Measurements from ENCODE around the gene MYH10.

The MYH10 gene

DNA sequence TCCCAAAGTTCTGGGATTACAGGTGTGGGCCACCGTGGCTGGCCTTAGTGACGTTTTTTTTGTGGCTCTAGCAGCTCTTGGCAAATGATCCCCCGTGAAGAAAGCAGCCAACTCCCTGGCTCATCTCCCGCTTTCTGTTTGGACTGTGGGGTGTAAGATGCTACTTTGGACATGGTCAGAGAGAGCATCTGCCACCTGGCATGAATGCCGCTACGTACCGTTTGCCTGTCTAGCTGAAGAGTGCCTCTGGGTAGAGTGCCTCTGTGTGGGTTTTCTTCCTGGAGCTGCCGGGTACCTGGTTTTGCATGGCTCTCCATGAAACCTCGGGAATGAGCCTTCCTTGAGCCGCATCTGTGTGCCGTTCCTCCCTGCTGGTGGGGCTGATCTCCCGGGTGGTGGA lies 160.6 kb downstream of the MYH10 start:
- FAIRE-seq: no peak

DNA sequence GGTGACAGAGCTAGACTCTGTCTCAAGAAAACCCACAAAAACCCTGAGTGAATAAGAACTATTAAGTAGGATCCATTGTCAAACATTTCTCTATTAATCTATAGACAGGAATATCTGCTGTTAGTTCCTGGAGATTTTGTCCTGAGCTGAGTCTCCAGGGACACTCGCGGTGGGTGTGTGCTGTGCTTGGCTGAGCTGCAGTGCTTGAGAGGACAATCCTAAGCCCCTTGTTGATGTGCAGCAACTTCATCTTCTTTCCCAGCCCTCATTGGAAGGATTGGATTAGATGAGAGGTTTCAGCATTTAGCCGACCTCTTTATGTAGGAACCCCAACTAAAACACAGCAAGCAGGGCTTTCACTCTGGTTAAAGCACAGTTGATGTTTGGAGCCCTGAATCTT lies 161.5 kb downstream of the MYH10 start:
- FAIRE-seq: no peak

- no peak for FAIRE-seq
Observed at GRCh38 chr17:8468127-8468526, 162.4 kb downstream of the MYH10 start.

DNA sequence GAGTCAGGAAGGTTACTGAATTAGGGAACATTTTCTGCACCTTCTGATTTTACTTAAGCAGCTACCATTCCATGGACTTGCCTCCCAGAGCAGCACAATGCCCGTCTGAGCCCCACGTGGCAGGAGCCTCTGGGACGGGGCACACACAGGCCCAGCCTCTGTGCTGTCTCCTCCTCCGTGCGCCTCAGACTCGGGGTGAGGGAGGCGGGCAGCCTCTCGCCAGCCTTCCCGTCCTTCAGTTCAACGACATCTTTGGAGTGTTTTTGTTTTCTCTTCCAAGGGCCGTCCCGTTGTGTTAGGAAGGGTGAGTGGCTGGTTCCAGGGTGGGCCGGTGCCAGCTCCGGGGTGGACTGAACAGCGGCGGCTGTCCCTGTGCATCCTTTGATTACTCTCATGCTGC lies 163.0 kb downstream of the MYH10 start:
- no peak for FAIRE-seq

GRCh38 chr17:8466873-8467272 lies 163.7 kb downstream of the MYH10 start:
- FAIRE-seq: no peak

DNA sequence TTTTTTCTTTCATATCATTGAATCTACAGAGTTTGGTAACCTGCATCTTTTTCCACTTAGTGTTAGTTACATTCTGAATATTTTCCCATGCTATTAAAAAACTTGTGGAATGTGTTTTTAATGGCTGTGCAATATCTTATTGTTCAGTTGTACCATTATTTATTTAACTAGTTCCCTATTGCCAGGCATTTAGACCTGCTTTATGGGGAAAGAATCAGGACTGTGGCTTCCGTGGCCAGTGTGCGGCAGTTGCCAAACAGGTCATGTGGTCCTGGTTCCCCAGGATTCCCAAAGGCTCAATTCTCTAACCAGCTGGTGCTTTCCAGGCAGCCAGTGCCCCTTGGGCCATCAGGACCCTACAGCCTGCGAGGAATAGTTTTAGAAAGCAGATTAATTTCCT lies 164.1 kb downstream of the MYH10 start:
- no peak for FAIRE-seq

- no peak for FAIRE-seq
Observed at GRCh38 chr17:8465759-8466158, 164.8 kb downstream of the MYH10 start.

DNA sequence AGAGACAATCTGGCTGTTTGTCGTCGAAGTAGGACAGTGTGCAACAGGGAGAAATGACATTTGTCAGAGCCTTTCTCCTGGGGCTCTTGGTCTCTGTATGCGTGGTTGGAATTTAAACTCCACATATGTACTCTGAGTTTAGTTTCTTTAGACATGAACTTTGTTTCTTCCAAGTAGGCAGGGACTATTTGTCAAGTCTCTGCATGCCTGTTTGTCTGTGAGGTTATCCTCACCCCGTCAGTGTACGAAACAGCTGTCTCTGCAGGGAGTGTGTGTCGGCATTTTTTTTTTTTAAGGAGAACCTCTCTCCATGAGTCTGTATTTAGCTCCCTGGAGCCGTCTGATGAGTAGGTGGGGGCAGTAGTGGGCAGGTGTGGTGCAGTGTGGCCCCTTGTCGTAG lies 165.2 kb downstream of the MYH10 start:
- no peak for FAIRE-seq

GRCh38 chr17:8464941-8465340 lies 165.6 kb downstream of the MYH10 start:
- FAIRE-seq: no peak

DNA sequence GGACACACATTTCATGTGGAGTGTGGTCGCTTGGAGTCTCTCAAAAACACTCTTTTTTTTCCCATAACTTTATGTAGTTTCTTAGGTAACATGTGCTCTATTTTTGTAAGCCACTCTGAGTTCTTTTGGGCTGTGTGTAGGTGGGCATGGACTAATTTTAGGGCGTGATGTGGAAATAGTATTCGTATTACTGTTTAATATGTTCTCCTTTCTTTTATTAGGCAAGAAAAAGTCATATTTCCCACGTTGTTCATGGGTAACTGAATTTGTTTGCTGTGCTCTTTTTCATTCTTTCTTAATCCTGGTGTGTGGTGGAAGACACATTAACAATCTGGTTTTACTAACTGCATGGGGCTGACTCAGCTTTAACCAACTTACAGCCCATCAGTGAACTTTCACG lies 167.4 kb downstream of the MYH10 start:
- no peak for FAIRE-seq

DNA sequence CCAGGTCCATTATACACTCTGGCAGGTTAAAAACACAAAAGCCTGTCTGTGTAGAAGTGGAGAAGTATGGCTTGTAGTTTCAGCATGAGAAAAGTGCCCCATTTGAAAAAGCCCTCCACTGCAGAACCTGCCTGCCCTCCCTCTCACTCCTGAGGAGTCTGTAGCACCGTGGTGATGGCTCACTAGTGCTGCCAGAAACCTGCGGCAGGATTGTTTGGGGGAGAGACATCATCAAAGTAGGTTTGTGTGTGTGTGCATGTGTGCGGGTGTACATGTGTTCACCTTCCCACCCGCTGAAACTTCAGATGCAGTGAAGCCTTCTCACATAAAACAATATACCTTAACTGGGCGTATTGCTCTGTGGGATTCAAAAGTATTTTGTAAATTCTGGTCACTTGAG lies 168.0 kb downstream of the MYH10 start:
- FAIRE-seq: no peak

- FAIRE-seq: no peak
Observed at GRCh38 chr17:8459831-8460230, 170.7 kb downstream of the MYH10 start.

DNA sequence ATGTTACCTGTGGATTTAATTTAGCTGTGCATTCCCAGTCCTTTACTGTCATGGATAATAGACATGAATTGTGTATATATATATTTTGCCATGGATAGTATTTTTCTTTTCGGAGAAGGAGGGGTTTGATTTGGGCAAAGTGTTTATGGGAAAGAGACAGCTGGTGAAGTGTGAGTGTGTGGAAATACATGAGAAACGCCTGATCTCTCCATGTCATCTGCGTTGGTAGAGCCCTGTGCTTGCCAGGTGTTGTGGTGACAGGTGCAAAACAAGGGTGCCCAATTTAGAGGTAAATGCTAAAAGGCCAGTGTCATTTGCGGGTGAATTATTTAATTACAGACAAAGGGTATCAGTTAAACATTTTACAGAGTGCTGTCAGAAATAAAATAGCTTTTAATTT lies 171.4 kb downstream of the MYH10 start:
- FAIRE-seq: no peak

DNA sequence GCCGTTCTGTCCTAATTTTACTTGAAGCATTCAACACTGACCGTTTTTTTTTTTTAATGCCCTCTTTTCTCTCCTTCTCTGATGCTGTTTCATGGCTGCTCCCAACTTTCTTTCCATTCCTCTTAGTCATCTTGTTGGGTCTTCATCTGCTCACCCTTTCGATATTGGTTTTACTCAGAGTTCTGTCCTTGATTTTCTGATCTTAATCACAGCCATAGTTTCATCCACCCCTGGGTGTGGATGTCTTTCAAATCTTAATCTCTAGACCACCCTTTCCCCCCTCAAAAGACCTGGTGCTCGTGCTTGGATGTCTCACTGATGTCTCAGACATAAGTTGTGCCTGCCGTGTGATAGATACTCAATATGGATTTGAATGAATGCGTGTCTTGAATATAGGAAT lies 172.4 kb downstream of the MYH10 start:
- no peak for FAIRE-seq

- FAIRE-seq: no peak
Observed at GRCh38 chr17:8455665-8456209, 174.8 kb downstream of the MYH10 start.

DNA sequence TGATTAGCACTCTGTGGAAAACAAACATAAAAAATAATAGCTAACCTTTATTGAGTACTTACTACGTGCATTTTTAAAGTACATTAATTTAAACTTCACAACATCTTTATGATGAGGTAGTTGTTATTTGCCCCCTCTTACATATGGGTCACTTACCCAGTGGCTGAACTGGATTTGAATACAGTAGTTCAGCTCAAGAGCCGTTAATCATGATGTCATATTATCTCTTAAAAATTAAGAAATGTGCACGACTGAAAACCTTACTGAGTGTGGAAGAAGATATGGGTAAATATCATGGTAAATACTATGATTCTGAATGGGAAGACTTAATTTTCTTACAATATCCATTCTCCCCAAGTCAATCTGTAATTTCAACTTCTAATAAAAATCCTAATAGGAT lies 177.2 kb downstream of the MYH10 start:
- FAIRE-seq: peak; percentile 38

DNA sequence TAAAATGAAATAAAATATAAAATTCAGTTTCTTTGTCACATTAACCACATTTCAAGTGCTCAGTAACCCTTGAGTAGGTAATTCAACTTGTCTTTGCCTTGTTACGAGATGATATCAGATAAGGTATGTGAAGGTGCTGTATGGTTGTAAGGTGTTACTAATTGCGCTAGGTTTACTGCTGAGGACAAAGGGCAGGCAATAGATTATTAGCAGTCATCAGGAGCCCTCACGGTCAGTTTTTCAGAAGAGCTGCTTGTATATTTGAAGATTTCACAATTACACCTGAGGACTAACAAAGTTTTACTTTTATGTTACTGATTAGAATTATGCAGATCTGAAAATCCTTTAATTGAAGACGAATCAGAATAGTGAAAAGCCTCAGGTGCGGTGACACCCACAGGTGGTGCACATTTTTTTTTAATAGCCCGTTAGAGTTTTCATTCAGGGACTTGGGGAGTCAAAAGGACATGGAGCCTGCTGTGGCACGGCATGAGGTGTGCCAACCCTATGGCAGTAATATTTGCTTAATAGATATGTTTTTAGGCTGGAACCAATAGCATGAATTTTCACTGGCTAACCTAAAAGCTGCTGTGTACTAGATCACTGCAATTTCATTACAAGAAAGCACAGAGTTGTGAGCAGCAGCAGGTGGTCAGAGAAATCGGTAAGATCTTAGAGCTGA lies 178.5 kb downstream of the MYH10 start:
- FAIRE-seq: no peak

DNA sequence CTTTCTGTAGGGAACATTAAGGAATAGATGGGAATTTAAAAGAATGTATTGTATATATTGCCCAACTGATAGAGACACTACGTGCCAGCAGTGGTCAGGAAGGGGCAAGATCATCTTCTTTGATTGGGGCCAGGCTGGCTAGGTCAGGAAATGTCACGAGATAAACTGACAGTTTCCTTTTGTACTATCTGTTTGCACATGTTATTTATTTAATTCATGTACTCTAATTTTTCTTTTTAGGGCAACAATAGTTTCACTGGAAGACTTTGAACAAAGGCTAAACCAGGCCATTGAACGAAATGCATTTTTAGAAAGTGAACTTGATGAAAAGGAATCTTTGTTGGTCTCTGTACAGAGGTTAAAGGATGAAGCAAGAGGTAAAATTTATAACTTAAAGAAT lies 182.2 kb downstream of the MYH10 start:
- no peak for FAIRE-seq

GRCh38 chr17:8447799-8448198 lies 182.7 kb downstream of the MYH10 start:
- no peak for FAIRE-seq

GRCh38 chr17:8445536-8445935 lies 185.0 kb downstream of the MYH10 start:
- no peak for FAIRE-seq

DNA sequence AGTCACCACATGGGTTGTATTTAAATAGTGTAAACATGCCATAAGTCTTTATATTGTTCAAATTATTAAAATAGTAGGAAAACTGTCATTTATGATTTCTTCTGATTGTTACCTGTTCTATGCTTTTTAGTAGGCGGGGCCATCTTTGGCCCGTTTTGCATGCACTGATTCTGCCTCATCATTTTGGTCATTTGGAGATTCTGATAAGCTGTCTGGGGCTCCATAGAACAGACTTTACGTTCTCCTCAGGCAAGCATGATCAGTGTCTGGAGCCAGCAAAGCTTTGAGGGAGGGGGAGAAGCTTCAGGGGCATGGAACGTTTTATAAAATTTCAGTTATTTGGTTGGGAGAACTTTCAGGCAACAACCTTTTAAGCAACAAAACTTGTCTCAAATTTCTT lies 186.0 kb downstream of the MYH10 start:
- FAIRE-seq: no peak

DNA sequence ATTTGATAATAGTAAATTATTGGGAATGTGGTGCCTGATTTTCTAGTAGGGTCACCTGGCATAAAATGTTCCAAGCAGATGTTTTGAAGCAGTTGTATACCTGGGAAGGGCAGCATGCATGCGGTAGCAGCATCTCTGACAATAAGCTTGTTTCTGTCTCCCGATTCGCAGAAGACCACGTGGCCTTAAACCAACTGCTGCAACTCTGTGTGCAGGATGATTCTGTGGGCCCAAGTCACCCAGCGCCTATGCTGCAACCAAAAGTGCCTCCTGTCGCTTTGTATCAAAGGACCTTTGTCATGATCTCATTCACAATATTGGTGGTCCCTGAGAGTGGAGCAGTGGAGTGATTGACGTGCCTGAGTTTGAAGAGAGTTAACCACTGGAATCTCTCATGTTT lies 186.8 kb downstream of the MYH10 start:
- no peak for FAIRE-seq

- no peak for FAIRE-seq
Observed at GRCh38 chr17:8442310-8442709, 188.2 kb downstream of the MYH10 start.

GRCh38 chr17:8441690-8442089 lies 188.8 kb downstream of the MYH10 start:
- FAIRE-seq: no peak

DNA sequence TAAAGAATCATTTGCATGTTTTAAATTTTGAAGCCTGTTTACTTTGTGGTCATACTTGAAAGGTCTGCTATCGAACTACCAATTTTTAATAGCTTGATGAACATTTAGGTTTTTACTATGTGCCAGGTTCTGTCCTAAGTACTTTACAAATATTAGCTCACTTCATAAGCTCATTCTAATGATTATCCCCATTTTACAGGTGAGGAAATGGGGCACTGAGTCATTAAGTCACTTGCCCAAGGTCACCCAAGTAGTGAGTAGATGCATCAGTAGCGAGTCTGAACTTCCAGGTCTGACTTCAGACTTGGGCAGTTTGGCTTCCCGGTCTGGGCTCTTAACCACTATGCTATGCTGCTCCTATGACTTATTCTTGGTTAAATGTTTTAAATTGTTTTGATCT lies 190.8 kb downstream of the MYH10 start:
- FAIRE-seq: no peak

All from colon (tissue), 2 donors.